Nephron progenitor cell (in vitro differentiated cells): ENCODE data around the gene PSMD2.
A peak's percentile ranks its signal among the peaks of the same experiment; 100 is the strongest.

Source experiments
- DNase-seq: peaks from one replicate; pipeline ENCODE4 v3.0.0; 2021
- H3K27ac Mint-ChIP-seq: 2 replicates; pipeline ENCODE4 v1.8.0; 2021; ENCODE audit warnings: mild to moderate bottlenecking, moderate library complexity, mixed read lengths
- H3K27me3 Mint-ChIP-seq: 2 replicates; pipeline ENCODE4 v1.8.0; 2021; ENCODE audit warnings: mild to moderate bottlenecking, low read depth, mixed read lengths; ENCODE audit not compliant: poor library complexity
- H3K36me3 Mint-ChIP-seq: 2 replicates; pipeline ENCODE4 v1.8.0; 2021; ENCODE audit warnings: low read depth, mixed read lengths
- H3K4me1 Mint-ChIP-seq: 2 replicates; pipeline ENCODE4 v1.8.0; 2021; ENCODE audit warnings: mixed read lengths
- H3K4me3 Mint-ChIP-seq: 2 replicates; pipeline ENCODE4 v1.8.0; 2021; ENCODE audit warnings: mild to moderate bottlenecking, moderate library complexity, mixed read lengths
- H3K9me3 Mint-ChIP-seq: 2 replicates; pipeline ENCODE4 v1.8.0; 2021; ENCODE audit warnings: mild to moderate bottlenecking, moderate library complexity, mixed read lengths
- CTCF ChIP-seq: fragments of 200-600 bp; sonication (generic); IDR thresholded peaks from 2 replicates; pipeline ENCODE4 v1.5.0; 2021; ENCODE audit warnings: antibody characterized with exemption

Gene PSMD2

GRCh38 chr3:184298759-184299487, at the start of gene PSMD2:
Gene PSMD2 (plus strand): TSS chr3:184299241. CDS start chr3:184299267, 26 bp downstream.
- TF ChIP-seq CTCF = no peak
- peak within 1 kb of the TSS; percentile 98 for H3K4me3 Mint-ChIP-seq
- H3K36me3 Mint-ChIP-seq = peaks cover 34% of the 10 kb centered on the region
- peaks cover 43% of the 10 kb centered on the region for H3K27me3 Mint-ChIP-seq
- DNase-seq = peak; percentile 99
- peak within 1 kb of the TSS; percentile 98 for H3K27ac Mint-ChIP-seq
- H3K4me1 Mint-ChIP-seq = peaks cover 15% of the 10 kb centered on the region
- no peaks in the 10 kb centered on the region for H3K9me3 Mint-ChIP-seq

- peak within 1 kb of the TSS; percentile 95 for H3K4me3 Mint-ChIP-seq
- peaks cover 17% of the 10 kb centered on the region for H3K27me3 Mint-ChIP-seq
- H3K9me3 Mint-ChIP-seq = no peaks in the 10 kb centered on the region
- peak within 1 kb of the TSS; percentile 99 for H3K27ac Mint-ChIP-seq
- TF ChIP-seq CTCF = no peak
- H3K4me1 Mint-ChIP-seq = peaks cover 19% of the 10 kb centered on the region
- peak; percentile 96 for DNase-seq
- peaks cover 7% of the 10 kb centered on the region for H3K36me3 Mint-ChIP-seq
Measured at GRCh38 chr3:184249412-184250166, 49.5 kb upstream of the PSMD2 start, which contains the start of gene EEF1AKMT4. Gene EEF1AKMT4 (plus strand): TSS chr3:184249672. CDS start chr3:184249695, 23 bp downstream.

- Mint-ChIP-seq H3K4me1 (peaks cover 19% of the 10 kb centered on the region), H3K36me3 (no peaks in the 10 kb centered on the region), H3K4me3 (peak overlapping the region; percentile 95), H3K27me3 (peaks cover 21% of the 10 kb centered on the region), H3K9me3 (no peaks in the 10 kb centered on the region), H3K27ac (no peak overlapping the region)
- peak; percentile 88 for DNase-seq
- TF ChIP-seq CTCF = peak; percentile 94
Measured at GRCh38 chr3:184250167-184250828, 48.7 kb upstream of the PSMD2 start.

GRCh38 chr3:184255291-184256039, 43.6 kb upstream of the PSMD2 start:
- no peak overlapping the region for H3K4me3 Mint-ChIP-seq
- peaks cover 58% of the 10 kb centered on the region for H3K27me3 Mint-ChIP-seq
- no peak for DNase-seq
- TF ChIP-seq CTCF = no peak
- H3K36me3 Mint-ChIP-seq = peaks cover 8% of the 10 kb centered on the region
- peaks cover 3% of the 10 kb centered on the region for H3K4me1 Mint-ChIP-seq
- H3K27ac Mint-ChIP-seq = no peak overlapping the region
- H3K9me3 Mint-ChIP-seq = peaks cover 3% of the 10 kb centered on the region

GRCh38 chr3:184257083-184257915, 41.7 kb upstream of the PSMD2 start:
- H3K27ac Mint-ChIP-seq = no peak overlapping the region
- peaks cover 7% of the 10 kb centered on the region for H3K9me3 Mint-ChIP-seq
- H3K4me3 Mint-ChIP-seq = no peak overlapping the region
- H3K4me1 Mint-ChIP-seq = peaks cover 11% of the 10 kb centered on the region
- H3K36me3 Mint-ChIP-seq = peaks cover 8% of the 10 kb centered on the region
- DNase-seq = no peak
- peaks cover 76% of the 10 kb centered on the region for H3K27me3 Mint-ChIP-seq
- no peak for TF ChIP-seq CTCF
